Sigmoid colon (tissue), 7 donors: ENCODE results near the gene HAUS3. TPM values are rescaled to one million over a fixed set of nuclear protein-coding genes. Genes with fewer than 3 reads are reported as not detected.
A peak's percentile ranks its signal among the peaks of the same experiment; 100 is the strongest.

Experiments
- DNase-seq: peaks from one replicate; pipeline ENCODE4 v3.0.0-alpha.2; 2019
- H3K27ac ChIP-seq, 4 donors: fragments of 200-600 bp; sonication (generic); one replicate each; pipeline ENCODE4 v1.5.1; 2016 to 2019; ENCODE audit warnings: mild to moderate bottlenecking in 1 of 4
- H3K27me3 ChIP-seq, 3 donors: fragments of 200-600 bp; sonication (generic); one replicate each; pipeline ENCODE4 v1.5.1; 2019; ENCODE audit warnings: mild to moderate bottlenecking in 1 of 3
- H3K36me3 ChIP-seq, 4 donors: fragments of 200-600 bp; sonication (generic); one replicate each; pipeline ENCODE4 v1.5.1; 2016 to 2019
- H3K4me1 ChIP-seq, 4 donors: fragments of 200-600 bp; sonication (generic); one replicate each; pipeline ENCODE4 v1.5.1; 2017 to 2019
- H3K4me3 ChIP-seq, 4 donors: fragments of 200-600 bp; sonication (generic); one replicate each; pipeline ENCODE4 v1.5.1; 2017 to 2019; ENCODE audit warnings: mild to moderate bottlenecking in 2 of 4, moderate library complexity in 1 of 4
- H3K9me3 ChIP-seq, 4 donors: fragments of 200-600 bp in 3 of 4; sonication (generic) in 3 of 4; one replicate each; pipeline versions ENCODE4 v1.5.1 to v1.6.1; 2013 to 2019
- EP300 ChIP-seq, 4 donors: sonication (generic); formaldehyde crosslinking; IDR thresholded peaks; one replicate each; pipeline ENCODE4 v1.6.1; 2017; ENCODE audit warnings: antibody characterized with exemption in 4 of 4
- POLR2A ChIP-seq, 2 donors: fragments of 450-650 bp; IDR thresholded peaks; one replicate each; pipeline ENCODE4 v1.6.1; 2016; ENCODE audit warnings: antibody characterized with exemption in 2 of 2, mild to moderate bottlenecking in 2 of 2, moderate library complexity in 2 of 2
- POLR2AphosphoS5 ChIP-seq, 4 donors: sonication (generic); formaldehyde crosslinking; IDR thresholded peaks; one replicate each; pipeline ENCODE4 v1.6.1; 2017; ENCODE audit warnings: antibody characterized with exemption in 4 of 4
- WGBS, 2 donors: extraction: QIAGEN DNeasy Blood & Tissue Kit; methylation state at CpG; one replicate each; pipeline ENCODE4 v1.1.7; 2013; 5-methylcytosine and 5-hydroxymethylcytosine counted together
- intact Hi-C: fragments of 100-400 bp; cut with DNase I; formaldehyde crosslinking; loops from one replicate; pipeline ENCODE4 v1.15.1; 2023
- polyA plus RNA-seq, 3 donors: library from polyadenylated mRNA; stranded (reverse); fragments of 200-250 nt; gene quantifications; one replicate each; pipeline ENCODE4 v1.2.3, GENCODE V29; 2013
- total RNA-seq, 4 donors: library from RNA; depleted of rRNA; stranded (reverse); fragments of >200 nt; gene quantifications; one replicate each; pipeline ENCODE4 v1.1.0, GENCODE V29; 2016
- TF ChIP-seq, protein P1 (sequence below), 4 experiments: fragments of 450-650 bp in 3 of 4; fragments of 200-600 bp in 1 of 4; IDR thresholded peaks; one replicate each; pipeline ENCODE4 v1.5.1; 2016 to 2019; ENCODE audit warnings: antibody characterized with exemption in 4 of 4, mild to moderate bottlenecking in 3 of 4, moderate library complexity in 2 of 4
- donor health status: healthy with polysubstance abuse.
- donor health status: Bipolar disorder and iron deficiency.
- donor health status: healthy.

The HAUS3 gene
- total and polyA plus RNA-seq, 7 donors: 3.2 to 18.5 (median 12.1) TPM

DNA sequence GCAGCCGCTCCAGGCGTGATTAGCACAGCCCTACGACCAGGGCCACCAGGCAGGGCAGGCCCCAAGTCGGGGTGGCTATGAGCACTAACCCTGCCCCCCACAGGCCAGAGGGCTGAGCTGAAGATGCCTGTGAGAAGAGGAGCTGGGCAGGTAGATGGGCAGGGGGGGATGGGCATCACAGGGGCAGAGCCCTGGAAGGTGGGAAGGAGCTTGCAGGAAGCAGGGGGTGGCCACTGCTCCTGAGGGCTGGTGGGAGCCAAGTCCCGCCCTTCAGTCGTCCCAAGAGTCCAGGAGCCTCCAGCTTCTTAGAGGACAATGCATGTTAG is 27.2 kb upstream of the HAUS3 start:
- 78 to 80% methylated on average over 6 of the region's 6 CpGs for WGBS, 2 donors
- intact Hi-C loops: loop anchor here (10.0 kb wide), 1 partner anchor 96 kb away; no protein-coding TSS in a partner anchor
- no peaks in the 10 kb centered on the region for H3K27me3 ChIP-seq
- TF ChIP-seq POLR2AphosphoS5 (IDR thresholded peaks at IDR 0.05): no peak
- H3K4me3 ChIP-seq: no peak overlapping the region
- no peaks in the 10 kb centered on the region for H3K9me3 ChIP-seq
- H3K36me3 ChIP-seq: no peaks in the 10 kb centered on the region
- DNase-seq: peak; percentile 55
- H3K27ac ChIP-seq: no peak overlapping the region
- peaks cover 0 to 29% (median 20%) of the 10 kb centered on the region in 4 donors for H3K4me1 ChIP-seq

DNA sequence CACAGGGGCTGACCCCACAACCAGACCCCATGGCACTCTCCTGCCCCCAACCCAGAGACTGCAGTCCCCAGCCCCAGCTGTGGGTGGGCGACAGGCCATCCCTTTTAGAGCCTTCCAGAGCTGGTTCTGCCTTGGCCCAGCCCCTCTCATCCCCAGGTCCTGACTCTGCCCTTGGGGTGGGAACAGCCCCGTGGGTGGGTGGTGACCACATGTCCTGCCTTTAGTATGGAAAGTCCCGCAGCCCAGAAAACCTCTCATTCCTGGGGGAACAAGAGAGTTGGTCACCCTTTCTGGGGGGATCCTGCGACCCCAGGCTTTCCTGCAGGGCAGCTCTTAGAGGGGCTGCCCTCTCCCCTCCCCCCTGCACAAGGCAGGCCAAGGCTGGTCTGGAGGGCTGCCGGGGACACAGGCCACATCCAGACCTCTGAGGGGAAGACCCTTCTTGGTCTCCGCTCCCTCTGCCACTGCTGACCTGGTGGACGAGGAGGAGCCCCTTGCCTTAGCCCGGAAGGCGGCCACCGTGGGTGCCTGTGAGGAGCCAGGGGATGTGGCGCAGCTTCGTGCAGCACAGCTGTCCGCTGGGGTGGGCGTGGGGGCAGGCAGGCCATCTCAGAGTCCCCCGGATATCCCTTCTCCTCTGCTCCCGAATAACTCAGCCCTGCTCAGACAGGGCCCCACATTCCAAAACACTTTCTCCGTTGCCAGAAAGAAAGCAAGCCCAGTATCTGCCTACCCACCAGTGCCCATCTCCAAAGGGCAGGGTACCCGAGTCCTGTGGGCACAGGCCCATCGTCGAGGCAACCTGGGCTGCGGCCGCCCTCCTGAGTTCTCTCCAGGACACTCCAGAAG is 26.7 kb upstream of the HAUS3 start:
- no peak for DNase-seq
- Histone ChIP-seq H3K4me1 (peaks cover 0 to 34% (median 23%) of the 10 kb centered on the region in 4 donors), H3K27me3 (no peaks in the 10 kb centered on the region), H3K36me3 (no peaks in the 10 kb centered on the region), H3K27ac (no peak overlapping the region), H3K4me3 (no peak overlapping the region), H3K9me3 (no peaks in the 10 kb centered on the region)
- WGBS, 2 donors: 84 to 86% methylated on average over 22 of the region's 22 CpGs
- intact Hi-C loops: loop anchor here (10.0 kb wide), 1 partner anchor 96 kb away; no protein-coding TSS in a partner anchor
- no peak for TF ChIP-seq POLR2A (IDR thresholded peaks at IDR 0.05)
- no peak for TF ChIP-seq EP300 (IDR thresholded peaks at IDR 0.05)
- TF ChIP-seq, protein P1, sequence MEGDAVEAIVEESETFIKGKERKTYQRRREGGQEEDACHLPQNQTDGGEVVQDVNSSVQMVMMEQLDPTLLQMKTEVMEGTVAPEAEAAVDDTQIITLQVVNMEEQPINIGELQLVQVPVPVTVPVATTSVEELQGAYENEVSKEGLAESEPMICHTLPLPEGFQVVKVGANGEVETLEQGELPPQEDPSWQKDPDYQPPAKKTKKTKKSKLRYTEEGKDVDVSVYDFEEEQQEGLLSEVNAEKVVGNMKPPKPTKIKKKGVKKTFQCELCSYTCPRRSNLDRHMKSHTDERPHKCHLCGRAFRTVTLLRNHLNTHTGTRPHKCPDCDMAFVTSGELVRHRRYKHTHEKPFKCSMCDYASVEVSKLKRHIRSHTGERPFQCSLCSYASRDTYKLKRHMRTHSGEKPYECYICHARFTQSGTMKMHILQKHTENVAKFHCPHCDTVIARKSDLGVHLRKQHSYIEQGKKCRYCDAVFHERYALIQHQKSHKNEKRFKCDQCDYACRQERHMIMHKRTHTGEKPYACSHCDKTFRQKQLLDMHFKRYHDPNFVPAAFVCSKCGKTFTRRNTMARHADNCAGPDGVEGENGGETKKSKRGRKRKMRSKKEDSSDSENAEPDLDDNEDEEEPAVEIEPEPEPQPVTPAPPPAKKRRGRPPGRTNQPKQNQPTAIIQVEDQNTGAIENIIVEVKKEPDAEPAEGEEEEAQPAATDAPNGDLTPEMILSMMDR (IDR thresholded peaks at IDR 0.05): no peak
- no peak for TF ChIP-seq POLR2AphosphoS5 (IDR thresholded peaks at IDR 0.05)

DNA sequence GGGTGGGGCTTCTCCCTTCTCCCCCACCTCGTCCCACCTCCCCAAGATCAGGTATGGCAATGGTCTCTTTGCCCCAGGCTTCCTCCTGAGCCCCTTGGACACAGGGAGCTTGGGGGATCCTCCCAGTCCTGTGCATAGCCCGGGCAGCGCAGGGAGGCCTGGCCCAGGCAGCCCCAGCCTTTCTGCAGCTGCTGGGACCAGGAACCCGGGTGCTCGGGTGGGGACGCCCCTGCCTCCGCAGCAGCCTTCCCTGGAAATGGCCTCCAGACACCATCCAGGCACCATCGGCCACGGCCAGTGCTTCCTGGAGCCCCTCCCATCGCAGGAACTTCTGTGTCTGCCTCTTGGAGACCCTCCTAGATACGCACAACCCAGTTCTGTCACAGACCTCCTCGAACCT is 25.9 kb upstream of the HAUS3 start:
- no peak overlapping the region for H3K4me3 ChIP-seq
- H3K36me3 ChIP-seq: no peaks in the 10 kb centered on the region
- peaks cover 0 to 42% (median 31%) of the 10 kb centered on the region in 4 donors for H3K4me1 ChIP-seq
- WGBS, 2 donors: 83 to 90% methylated on average over 12 of the region's 12 CpGs
- DNase-seq: no peak
- no peak for TF ChIP-seq POLR2AphosphoS5 (IDR thresholded peaks at IDR 0.05)
- TF ChIP-seq EP300 (IDR thresholded peaks at IDR 0.05): no peak
- TF ChIP-seq, protein P1 (IDR thresholded peaks at IDR 0.05): no peak
- no peaks in the 10 kb centered on the region for H3K9me3 ChIP-seq
- no peaks in the 10 kb centered on the region for H3K27me3 ChIP-seq
- no peak overlapping the region for H3K27ac ChIP-seq
- intact Hi-C loops: loop anchor here (10.0 kb wide), 1 partner anchor 97 kb away; no protein-coding TSS in a partner anchor

DNA sequence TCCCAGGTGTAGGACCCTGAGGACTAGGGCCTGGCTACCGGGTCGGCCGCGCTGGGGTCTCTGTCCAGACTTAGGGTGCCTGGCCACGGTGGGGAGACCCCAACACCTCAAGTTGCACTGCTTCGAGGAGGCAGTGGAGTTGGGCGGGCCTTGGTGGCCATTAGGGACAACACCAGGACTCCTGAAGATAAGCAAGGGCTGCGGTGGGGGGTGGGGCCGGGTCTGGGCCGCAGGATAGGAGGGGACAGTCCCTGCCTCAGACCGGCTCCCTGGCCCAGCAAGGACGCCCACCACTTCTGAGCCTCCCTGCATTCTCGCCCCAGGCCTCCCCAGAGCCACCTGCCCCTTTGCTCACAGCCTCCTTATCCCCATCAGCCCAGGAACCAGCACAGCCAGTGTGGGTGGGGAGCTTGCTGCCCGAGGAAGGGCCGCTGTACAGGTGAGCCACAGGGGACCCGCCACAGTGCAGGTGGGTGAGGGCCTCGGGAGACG is 25.4 kb upstream of the HAUS3 start:
- intact Hi-C loops: loop anchor here (10.0 kb wide), 1 partner anchor 97 kb away; no protein-coding TSS in a partner anchor
- peaks cover 0 to 46% (median 33%) of the 10 kb centered on the region in 4 donors for H3K4me1 ChIP-seq
- peak overlapping the region in 1 of 4 donors; percentile 80 for H3K27ac ChIP-seq
- no peaks in the 10 kb centered on the region for H3K9me3 ChIP-seq
- H3K27me3 ChIP-seq: no peaks in the 10 kb centered on the region
- H3K36me3 ChIP-seq: no peaks in the 10 kb centered on the region
- 79 to 87% methylated on average over 18 of the region's 18 CpGs for WGBS, 2 donors
- no peak overlapping the region for H3K4me3 ChIP-seq
- no peak for DNase-seq
- TF ChIP-seq EP300 (IDR thresholded peaks at IDR 0.05): no peak
- TF ChIP-seq, protein P1 (IDR thresholded peaks at IDR 0.05): no peak
- no peak for TF ChIP-seq POLR2A (IDR thresholded peaks at IDR 0.05)
- TF ChIP-seq POLR2AphosphoS5 (IDR thresholded peaks at IDR 0.05): no peak

DNA sequence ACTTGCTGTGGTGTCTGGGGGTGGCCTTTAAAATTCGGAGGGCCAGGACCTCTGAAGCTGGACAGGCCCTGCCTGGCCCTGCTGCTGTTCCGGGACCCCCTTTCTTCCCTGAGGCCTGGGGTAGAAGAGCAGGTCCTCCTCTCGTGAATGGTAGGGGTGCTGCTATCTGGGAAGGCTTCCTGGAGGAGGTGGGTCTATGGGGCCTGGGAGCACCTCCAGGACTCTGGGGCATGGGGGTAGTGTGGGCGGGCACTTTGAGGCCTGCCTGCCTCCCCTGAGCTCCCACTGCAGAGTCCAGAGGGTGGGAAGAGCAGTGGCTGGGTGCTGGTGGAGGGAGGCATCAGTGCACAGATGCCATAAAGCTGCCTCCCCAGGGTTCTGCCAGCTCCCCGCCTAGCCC is 24.9 kb upstream of the HAUS3 start:
- H3K4me1 ChIP-seq: peaks cover 0 to 46% (median 33%) of the 10 kb centered on the region in 4 donors
- peak overlapping the region in 3 of 4 donors; percentile 68 to 80 (median 69) for H3K27ac ChIP-seq
- H3K9me3 ChIP-seq: no peaks in the 10 kb centered on the region
- WGBS, 2 donors: 85 to 92% methylated on average over 5 of the region's 5 CpGs
- TF ChIP-seq POLR2AphosphoS5 (IDR thresholded peaks at IDR 0.05): no peak
- no peak for TF ChIP-seq EP300 (IDR thresholded peaks at IDR 0.05)
- TF ChIP-seq, protein P1 (IDR thresholded peaks at IDR 0.05): no peak
- TF ChIP-seq POLR2A (IDR thresholded peaks at IDR 0.05): no peak
- intact Hi-C loops: loop anchor here (10.0 kb wide), 1 partner anchor 98 kb away; no protein-coding TSS in a partner anchor
- no peak for DNase-seq
- H3K4me3 ChIP-seq: no peak overlapping the region
- no peaks in the 10 kb centered on the region for H3K27me3 ChIP-seq
- H3K36me3 ChIP-seq: no peaks in the 10 kb centered on the region
